Caco-2 (cell line): ENCODE results near the gene THOC6. TPM values are rescaled to one million over a fixed set of nuclear protein-coding genes. Genes with fewer than 3 reads are reported as not detected.

Source experiments
- BruUV-seq: library from RNA; stranded (reverse); fragments of 400-500 nt; replicated peaks from 2 replicates; lab custom pipeline; 2021; lab: Mats Ljungman, UMichigan
- CTCF ChIA-PET: fragments of 300-600 bp; sonication (Branson Sonifier 250); formaldehyde crosslinking; loops from one replicate; lab custom pipeline; 2022; ENCODE audit warnings: antibody characterized with exemption; lab: Charles Lee
- POLR2A ChIA-PET: fragments of 300-600 bp; sonication (Branson Sonifier 250); formaldehyde crosslinking; loops from one replicate; lab custom pipeline; 2022; ENCODE audit warnings: antibody characterized with exemption; lab: Charles Lee
- DNase-seq, 2 experiments: peaks; one replicate each; pipeline versions ENCODE4 v3.0.0 to v3.0.0-alpha.2; 2020 to 2022
- H3K27me3 ChIP-seq: replicated peaks from 2 replicates; pipeline ENCODE4 v1.6.0; 2011; ENCODE audit warnings: low read length; ENCODE audit not compliant: control insufficient read depth, insufficient read depth
- H3K36me3 ChIP-seq: 2 replicates; pipeline ENCODE4 v1.5.1; 2011; ENCODE audit warnings: low read length; ENCODE audit not compliant: control insufficient read depth, insufficient read depth
- H3K4me1 ChIP-seq: fragments of 250-450 bp; sonication (Bioruptor Pico); 2 replicates; pipeline ENCODE4 v1.5.1; 2020; ENCODE audit warnings: mild to moderate bottlenecking
- H3K4me3 ChIP-seq: 2 replicates; pipeline ENCODE4 v1.5.1; 2011; ENCODE audit warnings: low read depth, mild to moderate bottlenecking, control low read depth, low read length
- H3K9me3 ChIP-seq: fragments of 250-450 bp; sonication (Bioruptor Pico); 2 replicates; pipeline ENCODE4 v1.5.1; 2020; ENCODE audit warnings: mild to moderate bottlenecking, moderate library complexity
- H3K27ac Mint-ChIP-seq: one replicate; pipeline ENCODE4 v1.8.0; 2022; ENCODE audit warnings: mixed read lengths; ENCODE audit not compliant: unreplicated experiment
- H3K27me3 Mint-ChIP-seq: one replicate; pipeline ENCODE4 v1.8.0; 2022; ENCODE audit warnings: mixed read lengths; ENCODE audit not compliant: insufficient read depth, unreplicated experiment
- H3K36me3 Mint-ChIP-seq: one replicate; pipeline ENCODE4 v1.8.0; 2022; ENCODE audit warnings: mild to moderate bottlenecking, mixed read lengths; ENCODE audit not compliant: insufficient read depth, unreplicated experiment
- H3K4me1 Mint-ChIP-seq: one replicate; pipeline ENCODE4 v1.8.0; 2022; ENCODE audit warnings: low read depth, mixed read lengths; ENCODE audit not compliant: unreplicated experiment
- H3K4me3 Mint-ChIP-seq: one replicate; pipeline ENCODE4 v1.8.0; 2022; ENCODE audit warnings: mild to moderate bottlenecking, moderate library complexity, mixed read lengths; ENCODE audit not compliant: unreplicated experiment
- H3K9me3 Mint-ChIP-seq: one replicate; pipeline ENCODE4 v1.8.0; 2022; ENCODE audit warnings: mixed read lengths; ENCODE audit not compliant: unreplicated experiment
- CTCF ChIP-seq, 2 experiments: fragments of 200-600 bp in 1 of 2; IDR thresholded peaks; 1 replicate in 1 of 2; 2 replicates in 1 of 2; pipeline versions ENCODE4 v1.5.1 to v1.8.0; 2011 to 2022; ENCODE audit warnings: antibody characterized with exemption in 1 of 2, control low read depth in 1 of 2, inconsistent platforms in 1 of 2, low read depth in 1 of 2, low read length in 1 of 2, mild to moderate bottlenecking in 1 of 2, moderate library complexity in 1 of 2; ENCODE audit not compliant: insufficient read depth in 1 of 2, severe bottlenecking in 1 of 2, unreplicated experiment in 1 of 2
- intact Hi-C: fragments of 100-400 bp; cut with micrococcal nuclease; formaldehyde crosslinking; loops from one replicate; pipeline ENCODE4 v1.10.0; 2022; ENCODE audit not compliant: unreplicated experiment
- total RNA-seq: library from RNA; stranded (reverse); gene quantifications from 2 replicates; pipeline ENCODE4 v1.2.3, GENCODE V29; 2022

THOC6 gene
- total RNA-seq, 1 experiment from 2014 or later: 48.0 TPM

- Histone ChIP-seq H3K4me1 (peaks cover 77% of the 10 kb centered on the region), H3K9me3 (no peaks in the 10 kb centered on the region), H3K4me3 (no peak overlapping the region), H3K27me3 (no peaks in the 10 kb centered on the region), H3K36me3 (no peaks in the 10 kb centered on the region)
- peak; percentile 96 to 97 for DNase-seq
- ChIA-PET CTCF (interaction anchor here (1.0 to 1.8 kb wide), 6 partner anchors 8 to 22 kb away, joined by 3 to 12 read pairs (median 7); partner anchors contain the start of genes HCFC1R1, THOC6 and TNFRSF12A), POLR2A (interaction anchor here (0.6 to 2.0 kb wide), 5 partner anchors 10 to 272 kb away, joined by 3 to 34 read pairs (median 6); partner anchors contain the start of genes FLYWCH1, HCFC1R1, THOC6 and TNFRSF12A)
- Mint-ChIP-seq H3K4me1 (peaks cover 27% of the 10 kb centered on the region), H3K36me3 (peaks cover 23% of the 10 kb centered on the region), H3K27ac (peak overlapping the region; percentile 94), H3K9me3 (no peaks in the 10 kb centered on the region), H3K4me3 (peak overlapping the region; percentile 45), H3K27me3 (no peaks in the 10 kb centered on the region)
- TF ChIP-seq CTCF (IDR thresholded peaks at IDR 0.05; ENCODE audit: insufficient read depth in 1 of 2, low read depth in 1 of 2, low read length in 1 of 2, severe bottlenecking in 1 of 2, unreplicated experiment in 1 of 2): no peak
- BruUV-seq: no TSS peak
- intact Hi-C loops: loop anchor here (1.0 kb wide), 1 partner anchor 11 kb away; the partner anchor contains the start of gene TNFRSF12A
Measured at GRCh38 chr16:3009568-3010390, 14.1 kb upstream of the THOC6 start.

DNA sequence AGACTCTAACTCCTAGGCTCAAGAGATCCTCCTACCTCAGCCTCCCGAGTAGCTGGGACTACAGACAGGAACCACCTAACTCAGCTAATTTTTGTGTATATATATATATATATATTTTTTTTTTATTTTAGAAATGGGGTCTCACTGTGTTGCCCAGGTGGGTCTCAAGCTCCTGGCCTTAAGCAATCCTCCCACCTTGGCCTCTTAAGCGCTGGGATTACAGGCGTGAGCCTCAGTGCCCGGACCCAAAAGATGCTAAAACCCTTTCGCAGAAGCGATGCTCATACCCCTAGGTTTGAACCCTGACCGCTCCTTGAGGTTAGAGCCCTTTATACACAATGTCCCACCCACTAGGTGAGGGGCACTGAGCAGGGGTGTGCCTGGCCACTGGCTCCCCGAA lies 13.3 kb upstream of the THOC6 start:
- peaks cover 27% of the 10 kb centered on the region for H3K4me1 Mint-ChIP-seq
- Histone ChIP-seq H3K4me1 (peaks cover 76% of the 10 kb centered on the region), H3K27me3 (no peaks in the 10 kb centered on the region), H3K4me3 (no peak overlapping the region), H3K36me3 (no peaks in the 10 kb centered on the region), H3K9me3 (no peaks in the 10 kb centered on the region)
- POLR2A ChIA-PET: interaction anchor here (1.3 to 2.0 kb wide), 4 partner anchors 9 to 99 kb away, joined by 3 to 34 read pairs (median 8); partner anchors contain the start of genes FLYWCH1, HCFC1R1, THOC6 and TNFRSF12A
- intact Hi-C loops: loop anchor here (1.0 kb wide), 1 partner anchor 10 kb away; the partner anchor contains the start of gene TNFRSF12A
- CTCF ChIA-PET: interaction anchor here (1.0 to 1.8 kb wide), 6 partner anchors 9 to 21 kb away, joined by 3 to 12 read pairs (median 7); partner anchors contain the start of genes HCFC1R1, THOC6 and TNFRSF12A
- H3K4me3 Mint-ChIP-seq: no peak overlapping the region
- no peak for TF ChIP-seq CTCF (IDR thresholded peaks at IDR 0.05; ENCODE audit: insufficient read depth in 1 of 2, low read depth in 1 of 2, low read length in 1 of 2, severe bottlenecking in 1 of 2, unreplicated experiment in 1 of 2)
- no peaks in the 10 kb centered on the region for H3K9me3 Mint-ChIP-seq
- TSS peak; percentile 28 for BruUV-seq
- peaks cover 19% of the 10 kb centered on the region for H3K36me3 Mint-ChIP-seq
- H3K27ac Mint-ChIP-seq: peak overlapping the region; percentile 94
- H3K27me3 Mint-ChIP-seq: no peaks in the 10 kb centered on the region
- DNase-seq: no peak

- Mint-ChIP-seq H3K9me3 (no peaks in the 10 kb centered on the region), H3K4me3 (peak overlapping the region; percentile 16), H3K4me1 (peaks cover 19% of the 10 kb centered on the region), H3K27ac (peak overlapping the region; percentile 50), H3K36me3 (peaks cover 13% of the 10 kb centered on the region), H3K27me3 (no peaks in the 10 kb centered on the region)
- peaks cover 69% of the 10 kb centered on the region for H3K4me1 ChIP-seq
- intact Hi-C loops: no loop called here
- CTCF ChIA-PET: no interaction called here
- DNase-seq: peak in 1 of 2 experiments; percentile 42
- H3K36me3 ChIP-seq: no peaks in the 10 kb centered on the region
- POLR2A ChIA-PET: no interaction called here
- no peaks in the 10 kb centered on the region for H3K9me3 ChIP-seq
- H3K4me3 ChIP-seq: no peak overlapping the region
- no peak for TF ChIP-seq CTCF (IDR thresholded peaks at IDR 0.05; ENCODE audit: insufficient read depth in 1 of 2, low read depth in 1 of 2, low read length in 1 of 2, severe bottlenecking in 1 of 2, unreplicated experiment in 1 of 2)
- H3K27me3 ChIP-seq: no peaks in the 10 kb centered on the region
- no TSS peak for BruUV-seq
Measured at GRCh38 chr16:3012246-3012645, 11.6 kb upstream of the THOC6 start.
